Hematopoietic multipotent progenitor cell treated with erythropoietin and hydrocortisone succinate and interleukin-3 and kit ligand, for 15 days (in vitro differentiated cells): ENCODE results near the gene EYS.
A peak's percentile ranks its signal among the peaks of the same experiment; 100 is the strongest.
"Not testable (repeated sequence)": the region's sequence is repeated elsewhere in the genome, so short reads cannot be mapped to it uniquely, and the experiment has no call there.

ENCODE experiments used
- DNase-seq: peaks from one replicate; pipeline ENCODE4 v3.0.0-alpha.2; 2015; ENCODE audit warnings: low spot score

EYS gene

DNA sequence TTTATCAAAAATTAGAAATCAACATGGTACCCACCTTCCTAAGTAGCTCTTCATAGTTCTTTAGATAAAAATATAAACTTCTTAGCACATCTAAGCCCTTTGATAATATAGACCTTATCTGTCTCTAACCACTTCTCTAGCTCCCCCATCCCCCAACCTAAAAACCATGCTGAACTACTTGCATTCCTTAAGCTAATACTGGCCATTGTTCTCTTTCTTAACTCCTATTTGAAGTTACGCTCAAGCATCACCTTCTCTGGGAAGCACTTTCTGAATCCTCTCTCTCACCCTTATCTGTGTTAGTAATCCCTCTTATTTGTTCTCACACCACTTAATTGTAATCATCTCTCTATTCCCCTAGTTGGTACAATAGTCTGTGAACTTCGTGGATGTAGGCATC is 1918.5 kb downstream of the EYS start:
- no peak for DNase-seq

DNA sequence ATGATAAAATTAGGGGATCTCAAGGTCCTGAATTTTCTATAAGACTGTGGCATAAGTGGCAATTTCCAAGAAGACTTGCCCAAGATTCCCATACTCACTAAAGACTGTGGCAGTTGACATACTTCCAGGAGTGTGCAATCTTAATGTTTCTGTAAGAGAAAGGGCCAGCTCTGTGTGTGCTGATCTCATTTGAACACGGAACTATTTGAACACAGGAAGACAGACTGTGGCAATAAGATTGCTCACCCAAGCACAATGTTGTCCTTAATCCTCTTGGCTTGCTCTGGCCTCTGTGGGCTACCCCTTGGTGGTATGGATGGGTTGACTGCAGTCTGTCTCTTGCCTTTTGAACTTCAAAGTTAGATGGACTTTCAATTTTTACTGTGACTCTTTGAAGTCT is 1920.0 kb downstream of the EYS start:
- DNase-seq, result no peak

DNA sequence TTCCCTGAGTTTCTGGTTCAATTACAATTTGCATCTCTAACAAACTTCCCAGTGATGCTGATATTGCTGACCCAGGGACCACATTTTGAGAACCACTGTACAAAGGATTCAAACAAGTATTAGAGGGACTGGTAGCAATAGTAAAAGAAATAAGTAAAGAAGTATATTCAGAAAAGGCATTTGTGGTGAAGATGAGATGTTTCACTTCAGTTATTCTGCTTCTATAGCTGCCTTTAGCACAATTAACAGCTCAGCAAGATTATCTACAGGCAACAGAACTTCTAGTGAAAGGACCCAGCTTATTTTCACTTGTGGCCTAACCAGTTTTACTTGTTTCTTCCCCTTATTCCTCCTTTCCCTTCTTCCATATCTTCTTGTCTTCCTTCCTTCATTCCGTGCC is 1922.0 kb downstream of the EYS start:
- no peak for DNase-seq

DNA sequence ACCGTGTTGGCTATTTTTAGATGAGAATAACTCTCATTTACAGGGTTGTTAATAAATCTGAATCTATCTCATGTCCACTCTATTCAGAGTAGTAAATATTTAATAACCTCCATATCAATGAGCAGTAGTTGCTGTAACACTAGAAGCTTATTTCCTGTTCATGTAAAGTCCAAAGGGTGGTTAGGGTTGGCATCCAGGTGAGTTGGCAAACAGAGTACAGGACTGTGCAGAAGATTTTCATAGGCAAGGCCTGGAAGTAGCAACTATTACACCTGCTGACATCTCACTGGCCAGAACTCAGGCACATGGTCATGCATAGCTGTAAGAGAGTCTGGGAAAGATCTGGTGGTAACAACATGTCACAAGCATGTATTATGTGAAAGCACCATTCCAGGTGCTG is 1923.9 kb downstream of the EYS start:
- no peak for DNase-seq

DNA sequence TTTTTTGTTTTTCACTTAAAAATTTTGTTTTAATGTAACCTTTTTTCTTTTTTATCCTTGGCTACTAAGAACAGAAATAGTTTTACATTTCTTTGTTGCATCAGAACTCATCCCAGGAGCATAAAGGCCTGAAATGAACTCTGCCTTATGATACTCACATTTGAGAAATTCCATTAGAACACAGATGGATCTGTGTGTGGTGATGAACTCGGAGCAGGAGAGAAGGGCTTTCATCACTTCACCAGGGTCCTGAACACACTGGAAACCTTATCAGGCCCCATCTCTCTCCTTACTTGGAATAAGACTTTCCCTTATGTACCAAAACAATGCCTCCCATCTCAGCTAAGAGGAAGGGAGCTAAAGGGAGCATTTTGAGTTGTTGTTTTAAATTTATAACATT is 1932.1 kb downstream of the EYS start:
- DNase-seq, result no peak

- no peak for DNase-seq
Measured at GRCh38 chr6:63773200-63773599, 1933.8 kb downstream of the EYS start.

GRCh38 chr6:63765828-63766227 is 1941.2 kb downstream of the EYS start:
- no peak for DNase-seq

GRCh38 chr6:63764318-63764916 is 1942.6 kb downstream of the EYS start:
- peak; percentile 77 for DNase-seq

DNA sequence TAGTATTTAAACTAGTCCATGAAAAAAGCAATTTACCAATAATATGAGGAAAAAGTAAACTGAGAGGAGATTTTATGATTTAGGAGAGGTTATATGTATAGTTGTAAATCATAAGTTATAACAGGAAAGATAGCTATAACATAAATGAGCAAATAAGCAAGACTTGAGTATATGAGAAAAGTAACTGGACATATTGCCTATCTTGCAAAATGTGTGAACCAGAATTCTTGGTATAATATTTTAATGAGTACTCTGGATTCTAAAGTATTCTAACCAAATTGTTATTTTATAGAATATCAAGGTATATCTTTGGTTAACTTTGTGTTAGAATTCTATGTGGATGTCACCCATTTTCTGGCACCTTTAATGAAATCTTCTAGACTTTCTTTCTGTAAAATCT is 1946.8 kb downstream of the EYS start:
- no peak for DNase-seq

GRCh38 chr6:63759605-63760105 is 1947.4 kb downstream of the EYS start:
- no peak for DNase-seq

GRCh38 chr6:63757826-63758225 is 1949.2 kb downstream of the EYS start:
- DNase-seq, result no peak

DNA sequence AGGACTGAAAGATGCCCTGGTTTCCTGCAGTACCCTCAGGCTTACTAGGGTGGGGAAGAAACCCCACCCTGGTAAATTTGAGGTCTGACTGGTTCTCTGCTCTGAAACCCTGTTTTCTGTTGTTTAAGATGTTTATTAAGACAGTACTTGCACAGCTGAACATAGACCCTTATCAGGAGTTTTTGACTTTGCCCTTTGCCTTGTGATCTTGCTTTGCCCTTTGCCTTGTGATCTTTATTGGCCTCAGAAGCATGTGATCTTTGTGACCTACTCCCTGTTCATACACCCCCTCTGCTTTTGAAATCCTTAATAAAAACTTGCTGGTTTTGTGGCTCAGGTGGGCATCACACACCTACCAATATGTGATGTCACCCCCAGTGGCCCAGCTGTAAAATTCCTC is 1949.8 kb downstream of the EYS start:
- DNase-seq, result not testable (repeated sequence)

- DNase-seq, result no peak
Measured at GRCh38 chr6:63750400-63750799, 1956.6 kb downstream of the EYS start.

DNA sequence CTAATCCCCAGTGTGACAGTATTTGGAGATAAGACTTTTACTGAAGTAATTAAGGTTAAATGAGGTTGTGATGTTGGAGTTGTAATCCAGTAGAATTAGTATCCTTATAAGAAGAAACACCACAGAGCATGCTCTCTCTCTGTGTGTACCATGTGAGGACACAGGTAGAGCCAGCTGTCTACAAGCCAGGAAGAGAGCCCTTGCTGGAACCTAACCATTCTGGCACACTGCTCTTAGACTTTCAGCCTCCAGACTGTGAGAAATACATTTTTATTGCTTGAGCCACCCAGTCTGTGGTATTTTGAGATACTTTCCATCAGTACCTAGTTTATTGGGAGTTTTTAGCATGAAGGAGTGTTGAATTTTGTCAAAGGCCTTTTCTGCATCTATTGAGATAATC is 1961.2 kb downstream of the EYS start:
- DNase-seq, result no peak

DNA sequence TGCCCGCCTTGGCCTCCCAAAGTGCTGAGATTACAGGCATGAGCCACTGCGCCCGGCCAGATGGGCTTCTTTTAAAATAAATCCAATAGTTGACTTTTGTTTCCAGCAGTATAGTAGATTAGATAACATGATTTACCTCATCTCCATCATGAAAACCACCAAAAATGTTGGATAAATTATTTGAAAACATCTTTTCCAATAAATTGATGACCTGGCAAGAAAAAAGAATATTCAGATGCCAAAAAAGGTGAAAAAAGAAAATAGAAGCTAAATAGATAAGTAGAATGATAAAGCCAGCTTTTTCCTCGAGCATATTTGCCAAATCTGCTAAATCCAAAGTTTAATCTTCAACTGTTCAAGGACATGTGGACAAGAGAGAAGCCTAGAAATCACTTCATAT is 1962.2 kb downstream of the EYS start:
- no peak for DNase-seq

DNA sequence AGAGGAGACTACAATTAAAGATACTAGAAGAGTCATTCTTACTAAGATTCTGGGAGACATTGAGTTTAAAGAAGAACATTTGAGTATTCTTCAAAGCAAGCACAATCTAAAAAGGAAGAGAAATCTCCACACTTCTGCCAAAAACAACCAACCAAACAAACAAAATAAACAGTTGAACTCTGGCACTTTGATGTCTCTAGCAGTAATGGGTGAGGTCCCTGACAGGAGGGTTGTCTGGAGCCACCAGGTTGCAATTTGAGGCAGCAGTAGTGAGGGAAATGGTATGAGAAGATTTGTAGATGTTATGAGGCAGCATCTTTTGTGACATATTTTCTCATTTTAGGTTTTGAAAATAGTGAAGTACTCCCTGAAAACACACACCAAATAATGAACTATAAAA is 1963.3 kb downstream of the EYS start:
- no peak for DNase-seq

GRCh38 chr6:63742060-63742459 is 1965.0 kb downstream of the EYS start:
- DNase-seq, result no peak

GRCh38 chr6:63740709-63741108 is 1966.3 kb downstream of the EYS start:
- DNase-seq, result no peak

GRCh38 chr6:63739094-63739687 is 1967.8 kb downstream of the EYS start:
- no peak for DNase-seq

DNA sequence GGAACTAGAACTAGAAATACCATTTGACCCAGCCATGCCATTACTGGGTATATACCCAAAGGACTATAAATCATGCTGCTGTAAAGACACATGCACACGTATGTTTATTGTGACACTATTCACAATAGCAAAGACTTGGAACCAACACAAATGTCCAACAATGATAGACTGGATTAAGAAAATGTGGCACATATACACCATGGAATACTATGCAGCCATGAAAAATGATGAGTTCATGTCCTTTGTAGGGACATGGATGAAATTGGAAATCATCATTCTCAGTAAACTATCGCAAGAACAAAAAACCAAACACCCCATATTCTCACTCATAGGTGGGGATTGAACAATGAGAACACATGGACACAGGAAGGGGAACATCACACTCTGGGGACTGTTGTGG is 1968.8 kb downstream of the EYS start:
- not testable (repeated sequence) for DNase-seq

DNA sequence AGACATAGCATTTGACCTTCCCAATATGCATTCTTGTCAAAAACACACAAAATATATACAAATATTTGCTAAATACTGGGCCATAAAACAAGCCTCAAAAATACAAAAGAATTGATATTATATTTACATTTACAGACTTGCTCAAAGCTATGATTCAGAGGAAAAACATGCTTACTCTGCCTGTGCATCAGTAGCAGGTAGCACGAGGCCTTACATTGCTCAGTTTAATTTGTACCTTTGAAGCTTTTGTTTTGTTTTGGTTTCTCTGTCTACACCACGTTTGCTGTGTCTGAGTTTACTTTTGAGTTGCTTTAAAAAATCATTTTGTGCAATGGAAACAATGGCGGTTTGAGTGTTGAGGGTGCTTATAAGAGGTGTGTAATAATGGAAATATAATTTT is 1972.1 kb downstream of the EYS start:
- no peak for DNase-seq

DNA sequence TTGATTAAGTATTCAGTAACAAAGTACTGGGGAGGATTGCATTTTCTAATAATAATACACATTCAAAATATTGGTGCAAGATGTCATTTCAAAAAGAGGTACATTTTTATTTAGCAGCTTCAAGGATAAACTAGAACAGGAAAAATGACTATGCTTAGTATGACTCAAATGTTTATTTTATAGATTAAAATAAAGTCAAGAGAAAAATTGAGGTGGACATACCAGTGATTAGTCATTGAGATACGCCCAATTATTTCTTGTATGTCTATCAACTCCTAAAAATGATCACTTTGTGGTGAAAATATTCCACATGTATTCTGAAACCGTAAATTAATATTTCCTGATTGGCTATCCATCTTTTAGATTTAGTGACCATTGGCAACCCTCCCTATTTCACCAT is 1974.7 kb downstream of the EYS start:
- no peak for DNase-seq

DNA sequence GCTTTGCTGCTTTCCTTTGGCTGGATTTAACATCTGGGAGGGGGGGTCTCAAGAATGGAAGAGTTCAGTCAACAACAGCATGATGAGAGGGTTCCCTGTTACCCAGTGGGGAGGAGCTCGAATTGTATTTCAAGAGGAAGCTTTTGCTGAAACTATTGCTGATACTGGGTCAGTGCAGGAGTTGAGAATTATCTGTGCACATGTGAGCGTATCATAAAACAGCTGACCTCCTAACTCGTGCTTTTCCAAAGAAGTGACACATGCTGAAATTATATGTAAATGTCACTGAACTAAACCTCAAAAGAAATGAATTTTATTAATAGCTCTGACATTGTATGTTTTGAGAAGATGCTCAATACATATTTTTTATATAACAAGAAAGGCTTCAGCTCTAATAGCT is 1975.1 kb downstream of the EYS start:
- no peak for DNase-seq

- DNase-seq, result no peak
Measured at GRCh38 chr6:63730311-63730710, 1976.7 kb downstream of the EYS start.
